K562 (cell line): ENCODE measurements around the gene MAP3K6. TPM values are rescaled to one million over a fixed set of nuclear protein-coding genes. Genes with fewer than 3 reads are reported as not detected.

Experiments used
- ATF7 ChIP-seq: fragments of 450-650 bp; IDR thresholded peaks from 2 replicates; pipeline ENCODE4 v1.7.1; 2014; ENCODE audit warnings: mild to moderate bottlenecking, moderate library complexity
- CTBP1 ChIP-seq: fragments of 450-650 bp; IDR thresholded peaks from 2 replicates; pipeline ENCODE4 v1.6.1; 2016; ENCODE audit warnings: borderline replicate concordance
- CUX1 ChIP-seq: fragments of 200-800 bp; sonication (Bioruptor generic); IDR thresholded peaks from 2 replicates; pipeline ENCODE4 v1.6.1; 2016; ENCODE audit warnings: missing genetic modification characterization, missing compliant biosample characterization
- ETS1 ChIP-seq: conservative IDR thresholded peaks from 2 replicates; pipeline ENCODE4 v1.6.1; 2011; ENCODE audit warnings: low read depth, mild to moderate bottlenecking, low read length; ENCODE audit not compliant: control insufficient read depth
- ID3 ChIP-seq, 2 experiments: fragments of 250-450 bp in 1 of 2; fragments of 450-650 bp in 1 of 2; sonication (Bioruptor Pico) in 1 of 2; IDR thresholded peaks; 2 replicates each; pipeline versions ENCODE4 v1.6.1 to v1.8.0; 2016 to 2021; ENCODE audit warnings: mild to moderate bottlenecking in 2 of 2, moderate library complexity in 2 of 2, missing compliant biosample characterization in 1 of 2, missing genetic modification characterization in 1 of 2
- KDM1A ChIP-seq, 2 experiments: fragments of 450-650 bp; IDR thresholded peaks; 2 replicates each; pipeline ENCODE4 v1.6.1; 2016; ENCODE audit warnings: mild to moderate bottlenecking in 2 of 2
- PKNOX1 ChIP-seq: fragments of 450-650 bp; IDR thresholded peaks from 2 replicates; pipeline ENCODE4 v1.6.1; 2016
- THRAP3 ChIP-seq: fragments of 450-650 bp; IDR thresholded peaks from 2 replicates; pipeline ENCODE4 v1.6.1; 2016; ENCODE audit warnings: mild to moderate bottlenecking, inconsistent platforms, borderline replicate concordance
- ZFP30 ChIP-seq: fragments of 250-450 bp; sonication (Bioruptor Pico); IDR thresholded peaks from 2 replicates; pipeline ENCODE4 v1.8.0; 2022; ENCODE audit warnings: moderate library complexity, mild to moderate bottlenecking, inconsistent platforms, borderline replicate concordance
- ZNF395 ChIP-seq: fragments of 200-800 bp; sonication (Bioruptor generic); IDR thresholded peaks from 2 replicates; pipeline ENCODE4 v1.6.1; 2017; ENCODE audit warnings: missing genetic modification characterization, missing compliant biosample characterization
- ZNF609 ChIP-seq: sonication (generic); formaldehyde crosslinking; IDR thresholded peaks from 2 replicates; pipeline ENCODE4 v1.8.1; 2023; ENCODE audit warnings: missing genetic modification reagents, mild to moderate bottlenecking, borderline replicate concordance
- polyA plus RNA-seq, 8 experiments: library from polyadenylated mRNA; depleted of rRNA in 4 of 8; stranded (reverse) in 5 of 8; unstranded in 3 of 8; fragments of >200 nt; fragmentation: Nextera tagmentation in 2 of 8; fragmentation: Illumina TruSeq in 1 of 8; extraction: Ambion mirVana in 2 of 8; extraction: Trizol in 1 of 8; gene quantifications; 2 replicates each; pipeline versions ENCODE4 v1.2.1 to v1.2.3, GENCODE V29; 2011 to 2014; ENCODE audit warnings: inconsistent platforms in 1 of 8, missing spikeins in 1 of 8
- total RNA-seq, 7 experiments: library from RNA; depleted of rRNA in 6 of 7; stranded (reverse); fragments of >200 nt in 6 of 7; fragmentation: Illumina TruSeq in 2 of 7; extraction: Trizol in 2 of 7; gene quantifications; 2 replicates each; pipeline versions ENCODE4 v1.2.1 to v1.2.3, GENCODE V29; 2011 to 2021; ENCODE audit warnings: low replicate concordance in 1 of 7

Gene MAP3K6
- total and polyA plus RNA-seq, 9 of the 15 experiments (the other 6 are each of a cell fraction or from before 2014, with no cell fraction given), result 0.99 to 21.9 (median 7.0) TPM

- TF ChIP-seq ZNF609 (CRISPR knock-in tag) (no peak), KDM1A (IDR thresholded peaks at IDR 0.05) (no peak), CTBP1 (no peak), CUX1 (no peak), ATF7 (peak; percentile 94), THRAP3 (no peak), PKNOX1 (no peak), ETS1 (0 out of 2 replicates have a peak, but pooled peaks have one; percentile 31), ID3 (CRISPR knock-in tag; IDR thresholded peaks at IDR 0.05) (no peak), ID3 (tag; IDR thresholded peaks at IDR 0.05) (0 out of 2 replicates have a peak, but pooled peaks have one; percentile 71), ZNF395 (CRISPR knock-in tag) (0 out of 2 replicates have a peak, but pooled peaks have one; percentile 59), ZFP30 (CRISPR knock-in tag) (no peak)
Measured at GRCh38 chr1:27391511-27392095, 24.8 kb upstream of the MAP3K6 start (continued).
